H1 (cell line): ENCODE results near the gene C11orf54. TPM values are rescaled to one million over a fixed set of nuclear protein-coding genes. Genes with fewer than 3 reads are reported as not detected.

Experiments used
- SP2 ChIP-seq: IDR thresholded peaks from 2 replicates; pipeline ENCODE4 v1.6.1; 2012; ENCODE audit warnings: mild to moderate bottlenecking, low read length, inconsistent platforms
- polyA plus RNA-seq, 7 experiments: library from polyadenylated mRNA; depleted of rRNA in 3 of 7; stranded (reverse) in 5 of 7; unstranded in 2 of 7; fragments of >200 nt in 5 of 7; fragments of 200-250 nt in 2 of 7; gene quantifications; 1 replicate in 5 of 7; 2 replicates in 1 of 7; 4 replicates in 1 of 7; pipeline versions ENCODE4 v1.2.1 to v1.2.3, GENCODE V29; 2011 to 2013; ENCODE audit warnings: missing spikeins in 2 of 7, mixed read lengths in 2 of 7
- total RNA-seq: library from RNA; stranded (reverse); fragmentation: NEBNext Ultra II Directional; extraction: Animal tissue kit (Norgen Biotek cat#: 25700); gene quantifications from 2 replicates; pipeline ENCODE4 v1.2.1, GENCODE V29; 2021

C11orf54 gene
- total and polyA plus RNA-seq, 2 of the 8 experiments (the other 6 are each of a cell fraction or from before 2014, with no cell fraction given): 14.7 to 24.5 TPM

DNA sequence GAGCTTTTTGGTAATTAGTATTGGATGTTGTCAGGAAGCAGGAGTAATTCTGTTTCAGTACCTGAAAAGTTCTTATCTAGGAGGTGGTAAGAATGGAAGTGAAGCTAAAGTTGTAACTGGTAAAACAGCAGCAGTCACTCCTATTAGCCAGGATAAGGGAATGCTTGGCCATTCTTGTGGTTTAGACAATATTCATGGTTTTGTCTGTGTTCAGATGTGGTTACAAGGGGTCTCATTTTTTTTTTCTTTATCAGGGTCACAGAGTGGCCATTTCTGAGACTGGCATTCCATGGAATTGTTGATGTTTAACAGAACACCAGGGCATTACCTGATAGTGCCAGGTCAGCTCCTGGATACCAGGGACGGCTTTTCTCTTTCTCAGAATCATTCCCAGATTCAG lies 24.0 kb upstream of the C11orf54 start (continued):
- TF ChIP-seq SP2: no peak
